ENCODE measurements around the gene GNLY.
"Not testable (repeated sequence)": the region's sequence is repeated elsewhere in the genome, so short reads cannot be mapped to it uniquely, and the experiment has no call there.

GNLY gene

GRCh38 chr2:85660301-85660700 is 33.9 kb upstream of the GNLY start:
- H3K4me3 Mint-ChIP-seq; H3K9me3 Mint-ChIP-seq; H3K4me1 Mint-ChIP-seq; ATAC-seq; DNase-seq (ENCODE audit: low spot score in 2 of 2); H3K27ac Mint-ChIP-seq: not testable (repeated sequence)
- peaks cover 31% of the 10 kb centered on the region for H3K36me3 Mint-ChIP-seq

- H3K27ac Mint-ChIP-seq: no peak overlapping the region
- peaks cover 26% of the 10 kb centered on the region for H3K36me3 Mint-ChIP-seq
- no peak for DNase-seq (ENCODE audit: low spot score in 2 of 2)
- no peak overlapping the region for H3K4me3 Mint-ChIP-seq
- H3K4me1 Mint-ChIP-seq: peaks cover 5% of the 10 kb centered on the region
- ATAC-seq: no peak
- H3K9me3 Mint-ChIP-seq: no peaks in the 10 kb centered on the region
Measured at GRCh38 chr2:85660725-85661124, 33.4 kb upstream of the GNLY start.

- Mint-ChIP-seq H3K27ac (no peak overlapping the region), H3K36me3 (peaks cover 21% of the 10 kb centered on the region), H3K4me1 (peaks cover 5% of the 10 kb centered on the region), H3K4me3 (no peak overlapping the region), H3K9me3 (no peaks in the 10 kb centered on the region)
- no peak for ATAC-seq
- DNase-seq (ENCODE audit: low spot score in 2 of 2): no peak
Measured at GRCh38 chr2:85661139-85661858, 32.9 kb upstream of the GNLY start.

- Mint-ChIP-seq H3K4me1 (peaks cover 5% of the 10 kb centered on the region), H3K27ac (peak overlapping the region; percentile 40), H3K9me3 (no peaks in the 10 kb centered on the region), H3K4me3 (no peak overlapping the region), H3K36me3 (peaks cover 4% of the 10 kb centered on the region)
- DNase-seq (ENCODE audit: low spot score in 2 of 2) (no peak), ATAC-seq (no peak)
Measured at GRCh38 chr2:85662899-85663593, 31.1 kb upstream of the GNLY start.

GRCh38 chr2:85663594-85664565 is 30.3 kb upstream of the GNLY start:
- H3K27ac Mint-ChIP-seq: peak overlapping the region; percentile 40

GRCh38 chr2:85665264-85665937 is 28.8 kb upstream of the GNLY start:
- no peak for ATAC-seq
- H3K9me3 Mint-ChIP-seq: no peaks in the 10 kb centered on the region
- no peak overlapping the region for H3K27ac Mint-ChIP-seq
- H3K4me1 Mint-ChIP-seq: no peaks in the 10 kb centered on the region
- no peaks in the 10 kb centered on the region for H3K36me3 Mint-ChIP-seq
- DNase-seq (ENCODE audit: low spot score in 2 of 2): no peak
- H3K4me3 Mint-ChIP-seq: no peak overlapping the region

More at GRCh38 chr2:85663594-85664565, 30.3 kb upstream of the GNLY start:
- Mint-ChIP-seq H3K4me3 (no peak overlapping the region), H3K9me3 (no peaks in the 10 kb centered on the region), H3K4me1 (peaks cover 5% of the 10 kb centered on the region), H3K36me3 (peaks cover 4% of the 10 kb centered on the region)
- ATAC-seq (no peak), DNase-seq (ENCODE audit: low spot score in 2 of 2) (no peak)

- no peak for ATAC-seq
- Mint-ChIP-seq H3K4me1 (no peaks in the 10 kb centered on the region), H3K27ac (peak overlapping the region; percentile 5), H3K4me3 (no peak overlapping the region), H3K36me3 (no peaks in the 10 kb centered on the region), H3K9me3 (no peaks in the 10 kb centered on the region)
- no peak for DNase-seq (ENCODE audit: low spot score in 2 of 2)
Measured at GRCh38 chr2:85666016-85666415, 28.1 kb upstream of the GNLY start.

- Mint-ChIP-seq H3K27ac (peak overlapping the region; percentile 5), H3K36me3 (no peaks in the 10 kb centered on the region), H3K9me3 (no peaks in the 10 kb centered on the region), H3K4me1 (no peaks in the 10 kb centered on the region), H3K4me3 (no peak overlapping the region)
- ATAC-seq (no peak), DNase-seq (ENCODE audit: low spot score in 2 of 2) (no peak)
Measured at GRCh38 chr2:85666435-85667316, 27.5 kb upstream of the GNLY start.

- Mint-ChIP-seq H3K4me1 (no peaks in the 10 kb centered on the region), H3K36me3 (no peaks in the 10 kb centered on the region), H3K4me3 (no peak overlapping the region), H3K27ac (no peak overlapping the region), H3K9me3 (no peaks in the 10 kb centered on the region)
- DNase-seq (ENCODE audit: low spot score in 2 of 2): no peak
- ATAC-seq: no peak
Measured at GRCh38 chr2:85667561-85668008, 26.6 kb upstream of the GNLY start.

- ATAC-seq (peak; percentile 71), DNase-seq (ENCODE audit: low spot score in 2 of 2) (no peak)
- H3K36me3 Mint-ChIP-seq: no peaks in the 10 kb centered on the region
- H3K4me1 Mint-ChIP-seq: no peaks in the 10 kb centered on the region
- H3K4me3 Mint-ChIP-seq: no peak within 1 kb of the TSS
- peak within 1 kb of the TSS; percentile 48 for H3K27ac Mint-ChIP-seq
- no peaks in the 10 kb centered on the region for H3K9me3 Mint-ChIP-seq
Measured at GRCh38 chr2:85668009-85668856, 25.9 kb upstream of the GNLY start, which contains the start of gene SFTPB. Gene SFTPB (minus strand): TSS chr2:85668199. CDS start chr2:85668183, 16 bp downstream.

- Mint-ChIP-seq H3K4me1 (no peaks in the 10 kb centered on the region), H3K27ac (peak overlapping the region; percentile 48), H3K9me3 (no peaks in the 10 kb centered on the region), H3K36me3 (no peaks in the 10 kb centered on the region), H3K4me3 (no peak overlapping the region)
- ATAC-seq: no peak
- no peak for DNase-seq (ENCODE audit: low spot score in 2 of 2)
Measured at GRCh38 chr2:85668857-85669142, 25.4 kb upstream of the GNLY start.

GRCh38 chr2:85669549-85669948 is 24.6 kb upstream of the GNLY start:
- Mint-ChIP-seq H3K27ac (no peak overlapping the region), H3K4me3 (no peak overlapping the region), H3K36me3 (no peaks in the 10 kb centered on the region), H3K4me1 (no peaks in the 10 kb centered on the region), H3K9me3 (no peaks in the 10 kb centered on the region)
- DNase-seq (ENCODE audit: low spot score in 2 of 2) (no peak), ATAC-seq (no peak)

- not testable (repeated sequence) for H3K36me3 Mint-ChIP-seq; H3K4me3 Mint-ChIP-seq; H3K4me1 Mint-ChIP-seq; H3K27ac Mint-ChIP-seq; ATAC-seq; H3K9me3 Mint-ChIP-seq; DNase-seq (ENCODE audit: low spot score in 2 of 2)
Measured at GRCh38 chr2:85670416-85670815, 23.7 kb upstream of the GNLY start.

Measured in stimulated activated effector memory CD8-positive, alpha-beta T cell treated with anti-CD3 and anti-CD28 coated beads, Interleukin-12 subunit alpha, Interleukin-12 subunit beta, amount 100 ng/mL, for 72 hours (primary cell).